CD4-positive, alpha-beta T cell treated with Interleukin-6 for 4 hours (primary cell): ENCODE measurements around the gene TBR1.

Source experiments
- DNase-seq: peaks from one replicate; pipeline ENCODE4 v3.0.0-alpha.2; 2020; ENCODE audit warnings: mixed read lengths

Gene TBR1

DNA sequence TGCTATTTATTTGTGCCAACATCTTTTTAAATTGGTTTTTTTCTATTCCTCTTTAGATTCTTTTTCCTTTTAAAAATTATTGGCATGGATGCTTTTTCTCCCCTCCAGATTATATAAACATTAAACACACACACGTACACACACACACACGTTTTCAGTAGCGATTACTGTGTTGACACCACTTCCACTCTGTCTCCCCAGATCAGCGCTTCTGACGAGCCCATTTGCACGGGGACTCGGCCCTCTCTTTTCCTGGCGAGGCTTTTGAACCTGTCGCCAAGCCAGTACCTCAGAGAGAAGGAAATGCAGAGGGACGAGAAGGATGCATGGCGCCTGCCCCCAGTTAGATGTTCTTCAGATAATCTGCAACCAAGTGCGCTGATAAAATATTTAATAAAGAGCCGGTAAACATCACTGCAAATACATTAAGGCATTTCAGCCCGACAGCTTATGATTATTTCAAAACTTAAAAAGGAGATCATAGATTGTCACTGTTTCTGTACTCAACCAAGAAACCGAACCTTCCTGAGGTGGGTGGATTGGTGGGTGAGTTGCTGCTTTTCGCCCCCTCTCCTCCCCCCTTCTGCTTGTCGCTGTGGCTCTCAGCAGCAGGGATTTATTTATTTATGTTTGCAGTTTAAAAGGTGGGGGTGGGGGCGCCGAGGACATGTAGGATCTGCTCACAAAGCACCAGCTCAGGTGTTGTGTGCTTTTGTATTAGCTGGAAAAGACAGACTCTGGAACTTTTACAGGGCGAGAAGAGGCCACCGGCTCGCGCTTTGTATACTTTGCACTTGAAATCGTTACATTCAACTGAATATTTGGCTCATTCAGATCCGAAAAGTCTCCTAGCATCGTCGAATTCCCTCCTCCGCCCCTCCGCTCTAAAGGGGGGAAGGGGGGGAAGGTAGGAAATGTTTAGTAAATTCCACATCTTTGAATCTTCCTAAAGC, 787 bp upstream of the TBR1 start:
- no peak for DNase-seq

DNA sequence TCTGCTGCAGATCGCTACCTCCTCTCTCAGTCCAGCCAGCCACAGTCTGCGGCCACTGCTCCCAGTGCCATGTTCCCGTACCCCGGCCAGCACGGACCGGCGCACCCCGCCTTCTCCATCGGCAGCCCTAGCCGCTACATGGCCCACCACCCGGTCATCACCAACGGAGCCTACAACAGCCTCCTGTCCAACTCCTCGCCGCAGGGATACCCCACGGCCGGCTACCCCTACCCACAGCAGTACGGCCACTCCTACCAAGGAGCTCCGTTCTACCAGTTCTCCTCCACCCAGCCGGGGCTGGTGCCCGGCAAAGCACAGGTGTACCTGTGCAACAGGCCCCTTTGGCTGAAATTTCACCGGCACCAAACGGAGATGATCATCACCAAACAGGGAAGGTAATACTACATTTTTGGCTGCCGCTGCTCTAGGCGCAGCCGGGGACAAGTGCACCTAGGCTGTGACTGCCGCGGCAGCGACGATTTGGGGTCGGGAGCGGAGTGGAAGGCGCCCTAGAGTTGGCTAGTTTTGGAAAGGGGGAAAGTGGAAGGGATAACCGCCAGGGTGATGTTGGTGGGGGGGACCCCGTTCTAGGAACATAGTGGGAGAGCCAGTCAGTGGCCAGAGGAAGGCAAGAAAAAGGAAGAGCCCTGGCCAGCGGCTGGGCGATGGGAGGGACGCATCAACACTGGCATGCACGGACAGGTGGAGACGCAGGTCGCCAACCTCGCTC, 776 bp downstream of the TBR1 start:
- DNase-seq = no peak

DNA sequence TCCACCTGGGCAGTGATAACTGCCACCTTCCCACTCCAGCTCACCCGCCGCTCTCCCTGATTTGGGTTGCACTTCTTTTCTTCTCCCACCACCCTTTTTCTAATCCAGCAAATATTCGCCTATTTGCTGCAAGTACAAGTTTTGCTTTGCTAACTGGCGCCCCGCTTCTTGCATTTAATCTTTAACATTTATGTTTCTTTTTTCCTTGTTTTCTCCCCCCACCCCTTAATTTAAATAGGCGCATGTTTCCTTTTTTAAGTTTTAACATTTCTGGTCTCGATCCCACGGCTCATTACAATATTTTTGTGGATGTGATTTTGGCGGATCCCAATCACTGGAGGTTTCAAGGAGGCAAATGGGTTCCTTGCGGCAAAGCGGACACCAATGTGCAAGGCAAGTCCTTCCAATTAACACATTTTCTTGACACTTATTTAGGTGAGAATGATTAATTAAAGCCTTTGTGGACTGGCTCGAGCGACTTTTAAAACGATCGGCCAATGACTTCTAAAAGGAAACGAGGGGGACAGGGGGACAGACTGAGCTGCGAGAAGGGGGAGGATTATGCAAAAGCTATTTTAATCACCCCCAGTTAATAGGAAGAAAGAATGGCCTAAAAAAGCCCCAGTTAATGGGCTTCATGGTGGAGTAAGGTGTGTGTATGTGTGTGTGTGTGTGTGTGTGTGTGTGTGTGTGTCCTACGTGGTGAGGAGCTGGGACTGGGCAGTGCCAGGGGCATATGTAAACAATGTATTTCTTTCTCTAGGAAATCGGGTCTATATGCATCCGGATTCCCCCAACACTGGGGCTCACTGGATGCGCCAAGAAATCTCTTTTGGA, 1.6 kb downstream of the TBR1 start:
- DNase-seq = no peak

DNA sequence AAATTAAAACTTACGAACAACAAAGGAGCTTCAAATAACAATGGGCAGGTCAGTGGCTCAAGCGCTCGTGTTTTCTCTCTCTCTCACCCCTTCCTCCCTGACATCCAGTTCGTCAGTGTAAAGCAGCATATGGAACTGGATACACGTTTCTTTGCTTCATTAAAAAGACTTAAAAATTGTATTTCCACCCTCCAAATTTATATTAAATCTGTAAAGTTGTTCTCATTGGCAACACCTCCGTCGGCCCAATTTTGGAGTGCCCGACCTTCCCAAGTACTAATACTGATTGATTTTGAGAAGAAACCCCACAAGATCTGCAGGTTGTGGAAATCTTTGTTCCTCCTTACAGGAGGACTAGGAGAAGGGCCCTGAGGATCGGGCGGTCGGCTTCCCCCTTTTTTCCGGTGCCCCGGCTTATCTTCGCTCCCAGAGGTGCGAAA, 2.2 kb downstream of the TBR1 start:
- no peak for DNase-seq

DNA sequence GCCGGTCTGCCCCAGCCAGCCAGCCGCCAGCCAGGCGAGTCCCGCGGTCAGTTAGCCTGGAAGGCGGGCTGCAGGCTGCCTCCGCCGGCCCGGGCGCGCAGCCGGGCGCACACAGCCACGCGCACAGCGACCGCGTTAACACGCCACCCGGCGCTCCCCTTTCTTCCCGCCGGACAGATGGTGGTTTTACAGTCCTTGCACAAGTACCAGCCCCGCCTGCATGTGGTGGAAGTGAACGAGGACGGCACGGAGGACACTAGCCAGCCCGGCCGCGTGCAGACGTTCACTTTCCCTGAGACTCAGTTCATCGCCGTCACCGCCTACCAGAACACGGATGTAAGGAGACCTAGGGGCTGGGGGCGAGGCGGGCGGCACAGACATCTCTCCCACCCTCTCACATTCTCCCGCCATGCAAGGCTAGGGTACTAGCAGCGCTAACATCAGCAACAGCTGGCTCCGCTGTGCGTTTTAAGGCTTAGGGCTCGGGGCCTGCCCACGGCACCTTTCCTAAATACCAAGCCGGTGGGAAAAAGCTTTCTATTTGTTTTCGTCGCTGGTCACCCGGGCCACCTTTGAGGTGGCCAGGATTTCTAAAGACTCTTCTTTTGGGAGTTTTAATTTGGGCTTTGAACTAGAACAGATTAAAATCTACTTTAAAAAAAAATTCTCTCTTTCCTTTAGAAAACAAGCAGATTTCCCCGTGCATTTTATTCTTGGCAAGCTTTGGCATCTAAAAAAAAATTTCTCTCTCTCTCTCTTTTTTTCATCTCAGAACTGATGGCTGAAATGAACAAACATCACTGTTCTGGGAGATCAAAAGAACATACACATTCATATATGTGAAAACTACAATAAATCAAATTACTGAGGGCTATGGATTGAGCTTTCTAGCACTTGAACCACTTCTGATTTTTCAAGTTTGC, 2.9 kb downstream of the TBR1 start:
- DNase-seq = no peak

DNA sequence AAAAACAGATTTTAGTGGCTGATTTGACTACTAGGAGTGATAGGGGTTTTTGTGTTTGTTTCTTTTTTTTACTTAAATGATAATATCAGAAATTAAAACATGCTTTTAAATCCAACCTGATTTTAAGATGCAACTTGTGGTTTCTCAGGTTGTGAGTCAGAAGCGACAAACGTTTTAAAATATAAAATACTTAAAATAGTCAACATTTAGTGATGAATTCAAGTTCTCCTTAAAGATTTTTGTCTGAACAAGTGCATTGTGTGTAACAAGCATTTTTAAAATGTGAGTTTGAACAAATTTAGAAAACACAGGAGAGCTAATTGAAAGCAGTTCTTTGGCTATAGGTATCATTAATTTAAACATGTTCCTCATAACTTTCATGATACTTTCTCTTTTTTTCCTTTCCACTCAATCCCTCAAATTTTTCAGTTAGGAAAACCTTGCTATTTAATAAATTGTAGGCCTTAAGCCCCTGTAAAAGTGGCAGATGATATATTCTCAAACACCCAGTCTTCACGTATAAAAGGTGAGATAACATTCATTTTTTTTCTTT, 3.6 kb downstream of the TBR1 start:
- DNase-seq = no peak

DNA sequence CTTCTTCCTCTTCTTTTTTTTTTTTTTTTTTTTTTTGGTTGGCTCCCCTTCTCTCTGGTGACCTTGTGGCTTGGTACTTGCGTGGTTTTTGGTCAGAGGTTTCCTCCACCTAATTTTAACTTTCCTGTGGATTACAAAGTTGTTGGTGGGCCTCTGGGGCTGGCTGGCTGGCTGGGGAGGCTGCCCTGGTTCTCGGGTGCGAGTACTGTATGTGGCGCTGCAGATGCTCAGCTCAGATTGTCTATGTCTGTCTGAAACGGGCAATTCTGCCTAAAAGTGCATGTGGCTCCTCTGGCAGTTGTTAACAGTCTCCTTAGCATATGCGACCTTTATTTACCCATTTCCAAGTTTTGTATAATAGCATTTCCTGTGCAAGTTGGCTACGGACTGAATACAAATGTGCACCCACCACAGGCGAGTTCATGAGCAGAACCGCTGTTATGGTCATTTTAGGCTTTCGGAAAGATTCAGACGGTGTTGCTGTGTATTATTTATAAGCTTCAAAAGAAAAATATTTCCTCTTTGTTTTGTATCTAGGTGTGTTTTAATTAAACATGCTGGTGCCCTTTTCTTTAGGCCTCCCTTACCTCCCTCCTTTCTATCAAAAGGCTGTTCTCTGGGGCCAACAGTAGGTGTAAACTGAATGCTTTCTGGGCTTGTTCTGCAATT, 4.4 kb downstream of the TBR1 start:
- no peak for DNase-seq

DNA sequence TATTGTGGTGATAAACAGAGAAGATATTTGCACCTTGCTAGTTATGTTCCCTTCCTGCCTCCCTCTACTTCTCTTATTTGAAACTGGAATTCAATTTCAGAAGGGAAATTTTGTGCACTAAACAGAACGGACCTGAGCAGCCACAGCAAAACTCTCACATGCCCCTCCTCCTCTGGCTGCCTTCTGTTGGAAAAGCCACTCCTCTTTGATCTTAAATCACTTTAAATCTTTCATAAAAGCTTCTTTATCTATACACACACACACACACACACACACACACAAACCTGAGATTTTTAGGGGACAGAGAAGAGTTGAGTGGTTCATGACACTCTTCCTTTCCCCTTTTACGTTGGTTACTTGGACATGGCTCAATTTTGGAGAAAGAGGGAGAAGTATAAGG, 5.6 kb downstream of the TBR1 start:
- no peak for DNase-seq

DNA sequence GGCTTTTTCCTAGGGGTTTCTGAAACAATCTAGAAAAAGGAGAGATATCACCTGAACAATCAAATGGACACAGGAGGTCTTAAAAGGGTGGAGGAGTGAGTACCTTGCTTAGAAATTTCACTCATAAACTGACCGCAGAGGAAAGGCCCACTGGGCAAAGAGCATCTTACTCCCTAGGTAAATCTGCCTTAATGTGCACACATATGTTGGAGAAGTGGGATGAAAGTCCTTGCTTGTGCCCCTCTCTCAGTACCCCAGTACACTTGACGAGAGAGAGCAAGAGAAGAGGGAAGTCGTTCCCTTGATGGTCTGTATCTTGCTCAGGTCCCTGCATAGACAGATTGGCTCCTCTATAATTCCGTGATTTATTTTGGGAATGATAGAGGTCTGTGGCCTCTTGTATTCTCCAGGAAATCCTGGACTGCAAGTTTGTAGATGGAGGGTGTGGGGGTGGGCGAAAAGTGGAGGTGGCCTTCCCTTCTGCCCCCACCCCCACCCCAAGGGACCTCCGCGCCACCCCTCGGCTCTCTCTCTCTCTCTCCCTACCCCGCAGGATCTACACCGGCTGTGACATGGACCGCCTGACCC, 6.8 kb downstream of the TBR1 start:
- no peak for DNase-seq

DNA sequence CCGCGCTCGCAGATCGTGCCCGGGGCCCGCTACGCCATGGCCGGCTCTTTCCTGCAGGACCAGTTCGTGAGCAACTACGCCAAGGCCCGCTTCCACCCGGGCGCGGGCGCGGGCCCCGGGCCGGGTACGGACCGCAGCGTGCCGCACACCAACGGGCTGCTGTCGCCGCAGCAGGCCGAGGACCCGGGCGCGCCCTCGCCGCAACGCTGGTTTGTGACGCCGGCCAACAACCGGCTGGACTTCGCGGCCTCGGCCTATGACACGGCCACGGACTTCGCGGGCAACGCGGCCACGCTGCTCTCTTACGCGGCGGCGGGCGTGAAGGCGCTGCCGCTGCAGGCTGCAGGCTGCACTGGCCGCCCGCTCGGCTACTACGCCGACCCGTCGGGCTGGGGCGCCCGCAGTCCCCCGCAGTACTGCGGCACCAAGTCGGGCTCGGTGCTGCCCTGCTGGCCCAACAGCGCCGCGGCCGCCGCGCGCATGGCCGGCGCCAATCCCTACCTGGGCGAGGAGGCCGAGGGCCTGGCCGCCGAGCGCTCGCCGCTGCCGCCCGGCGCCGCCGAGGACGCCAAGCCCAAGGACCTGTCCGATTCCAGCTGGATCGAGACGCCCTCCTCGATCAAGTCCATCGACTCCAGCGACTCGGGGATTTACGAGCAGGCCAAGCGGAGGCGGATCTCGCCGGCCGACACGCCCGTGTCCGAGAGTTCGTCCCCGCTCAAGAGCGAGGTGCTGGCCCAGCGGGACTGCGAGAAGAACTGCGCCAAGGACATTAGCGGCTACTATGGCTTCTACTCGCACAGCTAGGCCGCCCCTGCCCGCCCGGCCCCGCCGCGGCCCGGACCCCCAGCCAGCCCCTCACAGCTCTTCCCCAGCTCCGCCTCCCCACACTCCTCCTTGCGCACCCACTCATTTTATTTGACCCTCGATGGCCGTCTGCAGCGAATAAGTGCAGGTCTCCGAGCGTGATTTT, 7.6 kb downstream of the TBR1 start:
- DNase-seq = no peak

DNA sequence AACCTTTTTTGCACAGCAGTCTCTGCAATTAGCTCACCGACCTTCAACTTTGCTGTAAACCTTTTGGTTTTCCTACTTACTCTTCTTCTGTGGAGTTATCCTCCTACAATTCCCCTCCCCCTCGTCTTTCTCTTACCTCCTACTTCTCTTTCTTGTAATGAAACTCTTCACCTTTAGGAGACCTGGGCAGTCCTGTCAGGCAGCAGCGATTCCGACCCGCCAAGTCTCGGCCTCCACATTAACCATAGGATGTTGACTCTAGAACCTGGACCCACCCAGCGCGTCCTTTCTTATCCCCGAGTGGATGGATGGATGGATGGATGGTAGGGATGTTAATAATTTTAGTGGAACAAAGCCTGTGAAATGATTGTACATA, 8.3 kb downstream of the TBR1 start:
- DNase-seq = no peak

DNA sequence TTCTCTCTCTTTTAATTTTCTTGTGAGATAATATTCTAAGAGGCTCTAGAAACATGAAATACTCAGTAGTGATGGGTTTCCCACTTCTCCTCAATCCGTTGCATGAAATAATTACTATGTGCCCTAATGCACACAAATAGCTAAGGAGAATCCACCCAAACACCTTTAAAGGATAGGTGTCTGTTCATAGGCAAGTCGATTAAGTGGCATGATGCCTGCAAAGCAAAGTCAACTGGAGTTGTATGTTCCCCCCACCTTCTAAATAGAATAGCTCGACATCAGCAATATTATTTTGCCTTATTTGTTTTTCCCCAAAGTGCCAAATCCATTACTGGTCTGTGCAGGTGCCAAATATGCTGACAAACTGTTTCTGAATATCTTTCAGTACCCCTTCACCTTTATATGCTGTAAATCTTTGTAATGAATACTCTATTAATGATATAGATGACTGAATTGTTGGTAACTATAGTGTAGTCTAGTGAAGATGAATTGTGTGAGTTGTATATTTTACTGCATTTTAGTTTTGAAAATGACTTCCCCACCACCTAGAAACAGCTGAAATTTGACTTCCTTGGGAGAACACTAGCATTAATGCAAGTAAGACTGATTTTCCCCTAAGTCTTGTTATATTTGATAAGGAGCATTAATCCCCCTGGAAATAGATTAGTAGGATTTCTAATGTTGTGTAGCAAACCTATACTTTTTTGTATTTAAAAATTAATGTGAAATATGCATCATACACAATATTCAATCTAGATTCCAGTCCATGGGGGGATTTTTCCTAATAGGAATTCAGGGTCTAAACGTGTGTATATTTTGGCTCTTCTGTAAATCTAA, 9.0 kb downstream of the TBR1 start:
- DNase-seq = no peak

DNA sequence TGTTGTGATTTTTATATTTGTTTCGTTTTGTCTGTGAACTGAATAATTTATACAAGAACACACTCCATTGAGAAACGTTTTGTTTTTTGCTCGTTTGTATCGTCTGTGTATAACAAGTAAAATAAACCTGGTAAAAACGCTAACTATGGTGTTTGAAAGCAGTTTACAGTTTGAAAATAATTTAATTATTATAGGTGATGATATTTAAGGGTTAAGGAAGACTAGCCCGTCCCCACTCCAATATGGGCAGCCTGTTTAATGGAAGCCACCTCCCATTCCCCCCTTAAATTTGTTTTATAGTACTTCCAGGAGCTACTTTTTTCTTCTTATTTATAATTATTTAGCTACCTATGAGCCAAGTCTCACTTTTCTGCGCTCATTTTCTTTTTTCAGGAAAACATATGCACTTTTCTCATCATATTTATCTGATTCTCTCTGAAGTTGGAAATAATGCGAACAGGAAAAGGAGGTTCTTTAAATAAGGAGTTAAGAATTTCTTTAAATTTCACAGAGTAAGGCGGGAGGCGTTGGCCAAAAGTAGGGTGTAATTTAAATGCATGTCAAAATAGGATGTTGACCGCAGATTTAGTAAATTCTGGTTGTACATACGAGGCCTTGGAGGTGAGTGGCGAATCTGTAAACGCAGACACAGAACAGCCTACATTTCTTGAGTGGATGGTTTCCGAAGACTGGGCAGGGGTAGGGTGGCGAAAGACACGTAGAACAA, 9.8 kb downstream of the TBR1 start:
- no peak for DNase-seq

DNA sequence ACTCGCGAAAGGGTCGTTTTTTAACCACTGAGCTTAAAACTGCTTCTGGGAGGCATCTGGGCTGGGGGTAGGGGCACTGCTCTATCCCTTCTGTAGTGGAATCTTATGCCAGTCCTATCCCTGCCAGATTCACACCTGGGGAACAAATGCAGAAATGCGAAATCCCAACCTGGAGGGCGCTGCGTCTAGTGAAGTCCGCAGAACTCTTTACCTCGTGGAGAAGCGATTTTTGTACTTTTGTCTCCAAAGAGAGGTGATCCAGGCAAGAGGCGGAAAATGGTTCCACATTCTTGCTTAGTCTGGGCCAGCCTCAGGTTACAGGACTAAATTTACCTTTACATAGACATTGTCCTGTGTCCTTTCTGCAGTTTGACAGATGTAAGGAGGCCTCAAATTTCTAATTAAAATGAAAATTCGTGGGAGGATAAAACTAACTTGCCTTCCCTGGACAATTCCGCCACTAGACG, 10.4 kb downstream of the TBR1 start:
- no peak for DNase-seq

DNA sequence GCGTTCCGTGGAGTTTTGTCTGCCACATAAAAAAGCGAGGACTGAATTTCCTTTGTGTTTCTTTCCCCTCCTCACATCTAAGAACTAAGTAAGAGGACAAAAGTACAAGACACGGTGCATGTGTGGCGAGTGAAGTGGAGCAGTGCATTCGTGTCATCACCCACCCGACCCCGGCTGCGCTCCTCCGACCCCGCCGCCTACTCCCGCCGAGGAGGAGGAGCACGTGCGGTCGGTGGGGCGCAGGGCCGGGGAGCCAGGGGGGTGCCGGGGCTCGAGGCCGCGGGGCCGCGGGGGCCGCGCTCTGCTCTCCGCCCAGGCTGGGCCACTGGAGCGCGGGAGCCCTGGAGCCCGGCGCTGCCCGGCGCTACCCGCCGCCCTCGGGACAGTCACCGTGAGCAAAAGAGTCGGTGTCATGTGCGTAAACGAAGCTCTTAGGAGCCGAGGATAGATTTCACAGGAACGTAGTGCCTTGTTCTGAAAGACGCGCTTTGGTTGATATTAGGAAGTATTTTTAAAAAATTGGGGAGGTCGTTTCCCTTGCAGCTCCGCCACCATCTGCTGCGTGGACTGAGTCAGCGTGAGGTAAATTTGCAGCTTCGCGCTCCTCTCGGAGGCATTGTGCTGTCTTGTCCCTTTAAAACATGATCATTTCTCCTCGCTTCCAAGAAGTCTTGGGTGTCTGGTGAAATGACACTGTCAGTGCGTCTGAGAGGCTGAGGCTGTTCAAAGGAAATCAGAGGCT, 11.0 kb downstream of the TBR1 start:
- no peak for DNase-seq

DNA sequence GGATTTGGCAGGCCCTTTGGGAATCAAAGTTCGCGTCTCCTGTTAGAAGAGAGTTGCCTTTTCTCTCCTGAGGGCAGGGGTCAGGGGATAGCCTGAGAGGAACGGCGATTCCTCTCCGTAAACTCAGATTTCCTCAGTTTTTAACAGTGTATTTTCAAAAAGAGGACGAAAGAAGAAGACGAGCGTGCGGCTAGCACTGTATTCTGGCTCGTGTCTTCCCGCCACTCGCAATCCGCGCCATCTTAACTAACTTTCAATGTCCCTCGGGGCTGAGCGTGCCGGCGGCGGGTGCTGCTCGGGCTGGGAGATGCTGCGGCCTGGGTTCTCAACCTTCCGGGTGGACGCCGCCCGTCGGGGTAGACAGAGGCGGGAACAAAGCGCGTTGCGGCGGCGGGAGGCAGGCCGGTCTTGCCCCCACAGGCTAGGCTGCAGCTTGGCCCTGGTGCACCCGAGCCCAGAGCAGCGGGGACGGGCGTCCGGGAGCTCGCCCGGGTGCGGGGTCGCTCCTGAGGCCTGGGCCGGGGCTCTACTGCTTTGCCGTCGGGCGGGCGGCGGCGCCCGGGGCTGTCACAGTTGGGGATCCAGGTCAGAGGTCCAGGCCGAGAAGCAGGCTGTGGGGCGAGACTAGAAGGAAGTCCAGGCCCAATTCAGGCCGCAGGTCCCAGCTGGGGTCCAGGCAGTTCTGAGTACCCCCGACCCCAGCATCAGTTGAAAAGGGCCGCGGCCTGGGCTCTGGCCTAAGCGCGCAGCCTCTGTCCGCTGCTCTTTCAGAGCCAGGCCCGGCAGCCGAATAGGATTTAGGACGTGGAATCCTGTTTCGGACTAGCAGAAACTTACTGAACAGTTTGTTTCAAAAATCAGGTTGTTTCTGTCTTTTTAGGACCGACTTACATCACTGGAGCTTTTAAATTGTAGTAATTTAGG, 11.8 kb downstream of the TBR1 start:
- no peak for DNase-seq
